Keratinocyte (primary cell): ENCODE measurements around the gene SPATA32.

Experiments
- EZH2 ChIP-seq: IDR thresholded peaks from one replicate; pipeline ENCODE4 v1.6.1; 2012; ENCODE audit warnings: inconsistent platforms, mild to moderate bottlenecking, low read length, moderate library complexity
- TF ChIP-seq, protein P1 (sequence below), 3 experiments: IDR thresholded peaks in 1 of 3; conservative IDR thresholded peaks in 1 of 3; optimal IDR thresholded peaks in 1 of 3; 2 replicates in 2 of 3; 3 replicates in 1 of 3; pipeline versions ENCODE3 to v1.5.1; 2011; ENCODE audit warnings: low read length in 3 of 3, mild to moderate bottlenecking in 3 of 3, moderate library complexity in 2 of 3, control low read depth in 1 of 3, inconsistent platforms in 1 of 3; ENCODE audit not compliant: insufficient read depth in 2 of 3; ENCODE audit errors: extremely low read depth in 1 of 3

DNA sequence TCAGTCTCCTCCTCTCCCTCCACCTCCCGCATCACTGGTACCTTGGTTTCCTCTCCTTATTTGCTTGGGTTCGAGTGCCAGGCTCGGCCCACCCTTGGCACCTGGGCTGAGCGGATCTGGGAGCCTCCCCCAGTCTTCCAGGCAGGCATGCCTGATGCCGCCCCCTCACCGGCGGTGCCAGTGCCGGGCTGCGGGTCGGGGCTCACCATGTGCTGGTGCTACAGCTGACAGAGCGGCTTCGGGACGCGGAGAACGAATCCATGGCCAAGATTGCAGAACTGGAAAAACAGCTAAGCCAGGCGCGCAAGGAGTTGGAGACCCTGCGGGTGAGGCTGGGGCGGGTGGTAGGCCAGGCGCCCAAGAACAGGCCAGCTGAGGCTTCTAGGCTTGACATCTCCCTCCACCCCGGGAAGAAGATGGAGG lies 21.0 kb downstream of the SPATA32 start:
- TF ChIP-seq, protein P1, sequence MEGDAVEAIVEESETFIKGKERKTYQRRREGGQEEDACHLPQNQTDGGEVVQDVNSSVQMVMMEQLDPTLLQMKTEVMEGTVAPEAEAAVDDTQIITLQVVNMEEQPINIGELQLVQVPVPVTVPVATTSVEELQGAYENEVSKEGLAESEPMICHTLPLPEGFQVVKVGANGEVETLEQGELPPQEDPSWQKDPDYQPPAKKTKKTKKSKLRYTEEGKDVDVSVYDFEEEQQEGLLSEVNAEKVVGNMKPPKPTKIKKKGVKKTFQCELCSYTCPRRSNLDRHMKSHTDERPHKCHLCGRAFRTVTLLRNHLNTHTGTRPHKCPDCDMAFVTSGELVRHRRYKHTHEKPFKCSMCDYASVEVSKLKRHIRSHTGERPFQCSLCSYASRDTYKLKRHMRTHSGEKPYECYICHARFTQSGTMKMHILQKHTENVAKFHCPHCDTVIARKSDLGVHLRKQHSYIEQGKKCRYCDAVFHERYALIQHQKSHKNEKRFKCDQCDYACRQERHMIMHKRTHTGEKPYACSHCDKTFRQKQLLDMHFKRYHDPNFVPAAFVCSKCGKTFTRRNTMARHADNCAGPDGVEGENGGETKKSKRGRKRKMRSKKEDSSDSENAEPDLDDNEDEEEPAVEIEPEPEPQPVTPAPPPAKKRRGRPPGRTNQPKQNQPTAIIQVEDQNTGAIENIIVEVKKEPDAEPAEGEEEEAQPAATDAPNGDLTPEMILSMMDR (optimal IDR thresholded peaks at IDR 0.05 in 1 of 3, IDR thresholded peaks at IDR 0.05 in 1 of 3, conservative IDR thresholded peaks at IDR 0.05 in 1 of 3; ENCODE audit: extremely low read depth in 1 of 3, insufficient read depth in 2 of 3, low read length in 3 of 3): no peak
- no peak for TF ChIP-seq EZH2
